GM23338 (cell line): ENCODE measurements around the gene GNAI1. TPM values are rescaled to one million over a fixed set of nuclear protein-coding genes. Genes with fewer than 3 reads are reported as not detected.

Source experiments
- ATAC-seq: fragments of 200-7000 bp; cut with Tn5 transposase; 3 replicates; pipeline ENCODE4 v1.9.1; 2020
- DNase-seq: peaks from one replicate; pipeline ENCODE4 v3.0.0-alpha.2; 2015; ENCODE audit warnings: low spot score
- H2AFZ ChIP-seq: fragments of 200-600 bp; sonication (generic); 2 replicates; pipeline ENCODE4 v1.8.0; 2016; ENCODE audit warnings: antibody characterized with exemption, mild to moderate bottlenecking, moderate library complexity
- H3F3A ChIP-seq: fragments of 200-600 bp; sonication (generic); replicated peaks from 2 replicates; pipeline ENCODE4 v1.8.0; 2017; ENCODE audit warnings: antibody characterized with exemption, mixed run types, low read depth
- H3K27ac ChIP-seq: fragments of 200-600 bp; sonication (generic); 2 replicates; pipeline ENCODE4 v1.6.1; 2016; ENCODE audit warnings: low read depth
- H3K27me3 ChIP-seq: fragments of 200-600 bp; sonication (generic); 2 replicates; pipeline ENCODE4 v1.8.0; 2016; ENCODE audit warnings: mild to moderate bottlenecking, mixed run types, moderate library complexity; ENCODE audit not compliant: insufficient read depth
- H3K36me3 ChIP-seq: fragments of 200-600 bp; sonication (generic); 2 replicates; pipeline ENCODE4 v1.8.0; 2016; ENCODE audit warnings: mild to moderate bottlenecking; ENCODE audit not compliant: insufficient read depth
- H3K4me1 ChIP-seq: fragments of 200-600 bp; sonication (generic); 2 replicates; pipeline ENCODE4 v1.8.0; 2016; ENCODE audit warnings: mild to moderate bottlenecking, moderate library complexity; ENCODE audit not compliant: insufficient read depth
- H3K4me2 ChIP-seq: fragments of 200-600 bp; sonication (generic); 2 replicates; pipeline ENCODE4 v1.7.1; 2017; ENCODE audit warnings: mixed run types
- H3K4me3 ChIP-seq: fragments of 200-600 bp; sonication (generic); 2 replicates; pipeline ENCODE4 v1.6.1; 2016; ENCODE audit warnings: mixed run types
- H3K79me2 ChIP-seq: fragments of 200-600 bp; sonication (generic); replicated peaks from 2 replicates; pipeline ENCODE4 v1.8.0; 2017; ENCODE audit warnings: mild to moderate bottlenecking; ENCODE audit not compliant: insufficient read depth
- H3K9me2 ChIP-seq: fragments of 200-600 bp; sonication (generic); 2 replicates; pipeline ENCODE4 v1.8.0; 2017; ENCODE audit not compliant: insufficient read depth
- H4K20me1 ChIP-seq: fragments of 200-600 bp; sonication (generic); replicated peaks from 2 replicates; pipeline ENCODE4 v1.8.0; 2017; ENCODE audit warnings: mild to moderate bottlenecking; ENCODE audit not compliant: insufficient read depth
- H3K27ac Mint-ChIP-seq: 2 replicates; pipeline ENCODE4 v1.8.0; 2020; ENCODE audit warnings: inconsistent platforms, mild to moderate bottlenecking, moderate library complexity, mixed read lengths
- H3K27me3 Mint-ChIP-seq: 3 replicates; pipeline ENCODE4 v1.8.0; 2022; ENCODE audit warnings: low read depth, mild to moderate bottlenecking, moderate library complexity, mixed read lengths, inconsistent platforms; ENCODE audit not compliant: insufficient read depth, poor library complexity
- H3K36me3 Mint-ChIP-seq: 3 replicates; pipeline ENCODE4 v1.8.0; 2021; ENCODE audit warnings: low read depth, mild to moderate bottlenecking, inconsistent platforms, moderate library complexity, mixed read lengths
- H3K4me1 Mint-ChIP-seq: 3 replicates; pipeline ENCODE4 v1.8.0; 2020; ENCODE audit warnings: mild to moderate bottlenecking, inconsistent platforms, mixed read lengths
- H3K4me3 Mint-ChIP-seq: 3 replicates; pipeline ENCODE4 v1.8.0; 2021; ENCODE audit warnings: moderate library complexity, mild to moderate bottlenecking, inconsistent platforms, mixed read lengths
- H3K9me3 Mint-ChIP-seq: 3 replicates; pipeline ENCODE4 v1.8.0; 2020; ENCODE audit warnings: moderate library complexity, mild to moderate bottlenecking, inconsistent platforms, mixed read lengths
- CREB1 ChIP-seq: fragments of 250-450 bp; sonication (Bioruptor Pico); IDR thresholded peaks from 2 replicates; pipeline ENCODE4 v1.5.0; 2020; ENCODE audit warnings: low read depth, mild to moderate bottlenecking, moderate library complexity
- EZH2 ChIP-seq: fragments of 200-600 bp; sonication (generic); IDR thresholded peaks from one replicate; pipeline ENCODE4 v1.8.0; 2017; ENCODE audit warnings: antibody characterized with exemption, mild to moderate bottlenecking, low read depth; ENCODE audit not compliant: unreplicated experiment
- EZH2phosphoT487 ChIP-seq: fragments of 200-600 bp; sonication (generic); IDR thresholded peaks from one replicate; pipeline ENCODE4 v1.8.1; 2018; ENCODE audit warnings: antibody characterized with exemption; ENCODE audit not compliant: unreplicated experiment
- JUNB ChIP-seq: IDR thresholded peaks from one replicate; pipeline ENCODE4 v1.6.1; 2016; ENCODE audit warnings: antibody characterized with exemption; ENCODE audit not compliant: unreplicated experiment
- NANOG ChIP-seq: IDR thresholded peaks from 2 replicates; pipeline ENCODE4 v1.6.1; 2016; ENCODE audit warnings: antibody characterized with exemption, borderline replicate concordance
- POLR2AphosphoS5 ChIP-seq: IDR thresholded peaks from 2 replicates; pipeline ENCODE4 v1.6.1; 2016; ENCODE audit warnings: antibody characterized with exemption, low read depth
- REST ChIP-seq: IDR thresholded peaks from one replicate; pipeline ENCODE4 v1.6.1; 2018; ENCODE audit warnings: antibody characterized with exemption; ENCODE audit not compliant: unreplicated experiment
- STAT1 ChIP-seq: IDR thresholded peaks from one replicate; pipeline ENCODE4 v1.6.1; 2016; ENCODE audit warnings: antibody characterized with exemption; ENCODE audit not compliant: unreplicated experiment
- ZNF114 ChIP-seq: fragments of 250-450 bp; sonication (Bioruptor Pico); IDR thresholded peaks from 2 replicates; pipeline ENCODE4 v1.5.0; 2020; ENCODE audit warnings: mild to moderate bottlenecking, moderate library complexity
- ZNF462 ChIP-seq: fragments of 250-450 bp; sonication (Bioruptor Pico); IDR thresholded peaks from 2 replicates; pipeline ENCODE4 v1.5.0; 2020; ENCODE audit warnings: mild to moderate bottlenecking, moderate library complexity
- polyA plus RNA-seq: library from polyadenylated mRNA; unstranded; fragments of >200 nt; fragmentation: Nextera tagmentation; extraction: Ambion mirVana; gene quantifications from 2 replicates; pipeline ENCODE4 v1.2.1, GENCODE V29; 2016
- total RNA-seq: library from RNA; depleted of rRNA; stranded (reverse); fragments of >200 nt; shearing (Covaris generic); gene quantifications from 2 replicates; pipeline ENCODE4 v1.2.3, GENCODE V29; 2014

The GNAI1 gene
- total and polyA plus RNA-seq, 2 experiments from 2014 or later = 31.3 to 36.9 TPM

- Histone ChIP-seq H3K9me2 (no peaks in the 10 kb centered on the region), H3K4me2 (no peak overlapping the region), H2AFZ (no peak overlapping the region; the same call in 1 of the 2 replicates), H3K4me3 (no peak overlapping the region), H3K27ac (no peak overlapping the region), H3K27me3 (no peaks in the 10 kb centered on the region), H4K20me1 (no peaks in the 10 kb centered on the region), H3K79me2 (no peaks in the 10 kb centered on the region), H3F3A (no peaks in the 10 kb centered on the region), H3K36me3 (no peaks in the 10 kb centered on the region), H3K4me1 (no peaks in the 10 kb centered on the region)
- TF ChIP-seq JUNB (no peak), EZH2phosphoT487 (no peak), ZNF462 (no peak), CREB1 (CRISPR knock-in tag) (no peak), ZNF114 (no peak)
- Mint-ChIP-seq H3K4me3 (no peak overlapping the region), H3K4me1 (no peaks in the 10 kb centered on the region), H3K9me3 (no peaks in the 10 kb centered on the region), H3K36me3 (no peaks in the 10 kb centered on the region), H3K27me3 (no peaks in the 10 kb centered on the region), H3K27ac (no peak overlapping the region)
- no peak for DNase-seq
- no peak for ATAC-seq
Measured at GRCh38 chr7:80089366-80089765, 45.3 kb upstream of the GNAI1 start.

GRCh38 chr7:80093349-80093748, 41.3 kb upstream of the GNAI1 start:
- H3K9me3 Mint-ChIP-seq = no peaks in the 10 kb centered on the region
- no peaks in the 10 kb centered on the region for H3K27me3 ChIP-seq
- no peak overlapping the region for H3K4me3 ChIP-seq
- H3F3A ChIP-seq = no peaks in the 10 kb centered on the region
- H3K27ac Mint-ChIP-seq = no peak overlapping the region
- H3K27ac ChIP-seq = no peak overlapping the region
- DNase-seq (no peak), ATAC-seq (no peak)
- H3K27me3 Mint-ChIP-seq = no peaks in the 10 kb centered on the region
- H3K4me1 Mint-ChIP-seq = no peaks in the 10 kb centered on the region
- H3K79me2 ChIP-seq = no peaks in the 10 kb centered on the region
- no peaks in the 10 kb centered on the region for H3K36me3 Mint-ChIP-seq
- no peaks in the 10 kb centered on the region for H4K20me1 ChIP-seq
- H3K4me3 Mint-ChIP-seq = no peak overlapping the region
- H3K9me2 ChIP-seq = no peaks in the 10 kb centered on the region
- H2AFZ ChIP-seq = no peak overlapping the region
- H3K36me3 ChIP-seq = no peaks in the 10 kb centered on the region
- no peaks in the 10 kb centered on the region for H3K4me1 ChIP-seq
- H3K4me2 ChIP-seq = no peak overlapping the region
- TF ChIP-seq ZNF114 = no peak
- TF ChIP-seq CREB1 (CRISPR knock-in tag) = no peak
- TF ChIP-seq POLR2AphosphoS5 = no peak
- TF ChIP-seq STAT1 = no peak
- no peak for TF ChIP-seq REST
- no peak for TF ChIP-seq JUNB
- no peak for TF ChIP-seq EZH2
- no peak for TF ChIP-seq NANOG
